ENCODE measurements around the gene TPST1. TPM values are rescaled to one million over a fixed set of nuclear protein-coding genes. Genes with fewer than 3 reads are reported as not detected.
A peak's percentile ranks its signal among the peaks of the same experiment; 100 is the strongest.

Gene TPST1
- total RNA-seq, 1 experiment from 2014 or later = 32.8 TPM

- DNase-seq = no peak
- intact Hi-C loops (cut with micrococcal nuclease; ENCODE audit: unreplicated experiment) = no loop called here
- H3K9me3 Mint-ChIP-seq (ENCODE audit: unreplicated experiment) = no peaks in the 10 kb centered on the region
- TF ChIP-seq, protein P1, sequence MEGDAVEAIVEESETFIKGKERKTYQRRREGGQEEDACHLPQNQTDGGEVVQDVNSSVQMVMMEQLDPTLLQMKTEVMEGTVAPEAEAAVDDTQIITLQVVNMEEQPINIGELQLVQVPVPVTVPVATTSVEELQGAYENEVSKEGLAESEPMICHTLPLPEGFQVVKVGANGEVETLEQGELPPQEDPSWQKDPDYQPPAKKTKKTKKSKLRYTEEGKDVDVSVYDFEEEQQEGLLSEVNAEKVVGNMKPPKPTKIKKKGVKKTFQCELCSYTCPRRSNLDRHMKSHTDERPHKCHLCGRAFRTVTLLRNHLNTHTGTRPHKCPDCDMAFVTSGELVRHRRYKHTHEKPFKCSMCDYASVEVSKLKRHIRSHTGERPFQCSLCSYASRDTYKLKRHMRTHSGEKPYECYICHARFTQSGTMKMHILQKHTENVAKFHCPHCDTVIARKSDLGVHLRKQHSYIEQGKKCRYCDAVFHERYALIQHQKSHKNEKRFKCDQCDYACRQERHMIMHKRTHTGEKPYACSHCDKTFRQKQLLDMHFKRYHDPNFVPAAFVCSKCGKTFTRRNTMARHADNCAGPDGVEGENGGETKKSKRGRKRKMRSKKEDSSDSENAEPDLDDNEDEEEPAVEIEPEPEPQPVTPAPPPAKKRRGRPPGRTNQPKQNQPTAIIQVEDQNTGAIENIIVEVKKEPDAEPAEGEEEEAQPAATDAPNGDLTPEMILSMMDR (IDR thresholded peaks at IDR 0.05; ENCODE audit: insufficient read depth in 1 of 2, low read depth in 1 of 2, low read length in 1 of 2, severe bottlenecking in 1 of 2, unreplicated experiment in 1 of 2) = no peak
- CTCF ChIA-PET = no interaction called here
- H3K27me3 Mint-ChIP-seq (ENCODE audit: insufficient read depth, unreplicated experiment) = no peaks in the 10 kb centered on the region
- peaks cover 18% of the 10 kb centered on the region for H3K36me3 Mint-ChIP-seq (ENCODE audit: insufficient read depth, unreplicated experiment)
- POLR2A ChIA-PET = no interaction called here
- peaks cover 13% of the 10 kb centered on the region for H3K4me1 Mint-ChIP-seq (ENCODE audit: low read depth, unreplicated experiment)
- no peak overlapping the region for H3K4me3 Mint-ChIP-seq (ENCODE audit: unreplicated experiment)
- H3K9me3 ChIP-seq = no peaks in the 10 kb centered on the region
- H3K27ac Mint-ChIP-seq (ENCODE audit: unreplicated experiment) = peak overlapping the region; percentile 25
- 0 out of 2 replicates have a peak, but pooled peaks cover 1% of the 10 kb centered on the region for H3K36me3 ChIP-seq (ENCODE audit: control insufficient read depth, insufficient read depth, low read length)
- no peak overlapping the region for H3K4me3 ChIP-seq (ENCODE audit: low read depth, low read length)
- BruUV-seq (replicated peaks) = no TSS peak
- no peaks in the 10 kb centered on the region for H3K27me3 ChIP-seq (replicated peaks; ENCODE audit: control insufficient read depth, insufficient read depth, low read length)
- H3K4me1 ChIP-seq = no peaks in the 10 kb centered on the region; the same call in 1 of the 2 replicates
Measured at GRCh38 chr7:66162622-66163021, 42.5 kb upstream of the TPST1 start.

GRCh38 chr7:66163186-66163610 lies 41.9 kb upstream of the TPST1 start:
- CTCF ChIA-PET = no interaction called here

GRCh38 chr7:66164356-66164755 lies 40.8 kb upstream of the TPST1 start:
- H3K36me3 ChIP-seq (ENCODE audit: control insufficient read depth, insufficient read depth, low read length) = no peaks in the 10 kb centered on the region
- no peaks in the 10 kb centered on the region for H3K9me3 ChIP-seq
- ChIA-PET POLR2A (no interaction called here), CTCF (no interaction called here)
- no TSS peak for BruUV-seq (replicated peaks)
- Mint-ChIP-seq H3K9me3 (ENCODE audit: unreplicated experiment) (no peaks in the 10 kb centered on the region), H3K4me1 (ENCODE audit: low read depth, unreplicated experiment) (peaks cover 13% of the 10 kb centered on the region), H3K36me3 (ENCODE audit: insufficient read depth, unreplicated experiment) (peaks cover 6% of the 10 kb centered on the region), H3K27me3 (ENCODE audit: insufficient read depth, unreplicated experiment) (no peaks in the 10 kb centered on the region), H3K4me3 (ENCODE audit: unreplicated experiment) (no peak overlapping the region), H3K27ac (ENCODE audit: unreplicated experiment) (no peak overlapping the region)
- no peak for DNase-seq
- intact Hi-C loops (cut with micrococcal nuclease; ENCODE audit: unreplicated experiment) = no loop called here
- H3K27me3 ChIP-seq (replicated peaks; ENCODE audit: control insufficient read depth, insufficient read depth, low read length) = no peaks in the 10 kb centered on the region
- TF ChIP-seq, protein P1 (IDR thresholded peaks at IDR 0.05; ENCODE audit: insufficient read depth in 1 of 2, low read depth in 1 of 2, low read length in 1 of 2, severe bottlenecking in 1 of 2, unreplicated experiment in 1 of 2) = no peak
- H3K4me1 ChIP-seq = no peaks in the 10 kb centered on the region; the same call in 1 of the 2 replicates
- H3K4me3 ChIP-seq (ENCODE audit: low read depth, low read length) = no peak overlapping the region

More at GRCh38 chr7:66163186-66163610, 41.9 kb upstream of the TPST1 start:
- intact Hi-C loops (cut with micrococcal nuclease; ENCODE audit: unreplicated experiment) = no loop called here
- BruUV-seq (replicated peaks) = no TSS peak
- Histone ChIP-seq H3K4me3 (ENCODE audit: low read depth, low read length) (no peak overlapping the region), H3K27me3 (replicated peaks; ENCODE audit: control insufficient read depth, insufficient read depth, low read length) (no peaks in the 10 kb centered on the region), H3K4me1 (no peaks in the 10 kb centered on the region; the same call in 1 of the 2 replicates), H3K9me3 (no peaks in the 10 kb centered on the region), H3K36me3 (ENCODE audit: control insufficient read depth, insufficient read depth, low read length) (0 out of 2 replicates have a peak, but pooled peaks cover 1% of the 10 kb centered on the region)
- no peak for DNase-seq
- H3K4me3 Mint-ChIP-seq (ENCODE audit: unreplicated experiment) = no peak overlapping the region
- POLR2A ChIA-PET = no interaction called here
- H3K27me3 Mint-ChIP-seq (ENCODE audit: insufficient read depth, unreplicated experiment) = no peaks in the 10 kb centered on the region
- H3K9me3 Mint-ChIP-seq (ENCODE audit: unreplicated experiment) = no peaks in the 10 kb centered on the region
- H3K4me1 Mint-ChIP-seq (ENCODE audit: low read depth, unreplicated experiment) = peaks cover 13% of the 10 kb centered on the region
- TF ChIP-seq, protein P1 (IDR thresholded peaks at IDR 0.05; ENCODE audit: insufficient read depth in 1 of 2, low read depth in 1 of 2, low read length in 1 of 2, severe bottlenecking in 1 of 2, unreplicated experiment in 1 of 2) = no peak
- H3K36me3 Mint-ChIP-seq (ENCODE audit: insufficient read depth, unreplicated experiment) = peaks cover 15% of the 10 kb centered on the region
- peak overlapping the region; percentile 25 for H3K27ac Mint-ChIP-seq (ENCODE audit: unreplicated experiment)
